ENCODE data around the gene KRT73.

DNA sequence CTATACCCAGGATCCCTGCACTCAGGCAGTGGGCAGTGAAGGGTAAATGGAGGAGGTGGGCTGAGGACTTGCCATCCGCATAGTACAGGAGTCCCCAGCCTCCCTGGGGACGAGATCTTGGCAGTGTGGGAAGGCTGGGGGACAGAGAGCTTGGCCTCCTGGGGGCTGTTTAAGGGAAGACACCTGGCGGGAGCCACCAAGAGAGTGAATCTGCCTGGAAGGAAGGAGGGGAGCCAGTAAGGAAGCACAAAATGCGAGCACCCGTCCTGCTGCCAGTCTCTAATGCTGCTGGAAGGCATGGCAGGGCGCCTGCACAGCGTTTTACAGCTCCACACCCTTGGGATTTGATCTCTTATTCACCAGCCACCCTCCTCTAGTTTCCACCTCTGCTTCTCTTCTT lies 41.0 kb upstream of the KRT73 start:
- TF ChIP-seq POLR2A (IDR thresholded peaks at IDR 0.05) = no peak
- no peak for TF ChIP-seq POLR2AphosphoS5 (IDR thresholded peaks at IDR 0.05)
- TF ChIP-seq, protein P1, sequence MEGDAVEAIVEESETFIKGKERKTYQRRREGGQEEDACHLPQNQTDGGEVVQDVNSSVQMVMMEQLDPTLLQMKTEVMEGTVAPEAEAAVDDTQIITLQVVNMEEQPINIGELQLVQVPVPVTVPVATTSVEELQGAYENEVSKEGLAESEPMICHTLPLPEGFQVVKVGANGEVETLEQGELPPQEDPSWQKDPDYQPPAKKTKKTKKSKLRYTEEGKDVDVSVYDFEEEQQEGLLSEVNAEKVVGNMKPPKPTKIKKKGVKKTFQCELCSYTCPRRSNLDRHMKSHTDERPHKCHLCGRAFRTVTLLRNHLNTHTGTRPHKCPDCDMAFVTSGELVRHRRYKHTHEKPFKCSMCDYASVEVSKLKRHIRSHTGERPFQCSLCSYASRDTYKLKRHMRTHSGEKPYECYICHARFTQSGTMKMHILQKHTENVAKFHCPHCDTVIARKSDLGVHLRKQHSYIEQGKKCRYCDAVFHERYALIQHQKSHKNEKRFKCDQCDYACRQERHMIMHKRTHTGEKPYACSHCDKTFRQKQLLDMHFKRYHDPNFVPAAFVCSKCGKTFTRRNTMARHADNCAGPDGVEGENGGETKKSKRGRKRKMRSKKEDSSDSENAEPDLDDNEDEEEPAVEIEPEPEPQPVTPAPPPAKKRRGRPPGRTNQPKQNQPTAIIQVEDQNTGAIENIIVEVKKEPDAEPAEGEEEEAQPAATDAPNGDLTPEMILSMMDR (IDR thresholded peaks at IDR 0.05) = no peak
